ENCODE measurements around the gene TCF7L1. TPM values are rescaled to one million over a fixed set of nuclear protein-coding genes. Genes with fewer than 3 reads are reported as not detected.

TCF7L1 gene
- total and polyA plus RNA-seq, 9 of the 15 experiments (the other 6 are each of a cell fraction or from before 2014, with no cell fraction given), result 0.03 to 0.11 (median 0.07) TPM; not detected in 5

GRCh38 chr2:85327822-85328617 lies 194.8 kb downstream of the TCF7L1 start, which contains the start of gene TGOLN2 (continued):
- TF ChIP-seq ATF4 (CRISPR knock-in tag; IDR thresholded peaks at IDR 0.05) (no peak; the same call in 1 of the 2 replicates), ARID3A (IDR thresholded peaks at IDR 0.05; ENCODE audit: borderline replicate concordance, low read depth, low read length) (no peak), SLC30A9 (CRISPR knock-in tag; IDR thresholded peaks at IDR 0.05) (no peak), MAFK (IDR thresholded peaks at IDR 0.05; ENCODE audit: low read length) (no peak), RBM14 (IDR thresholded peaks at IDR 0.05; ENCODE audit: borderline replicate concordance, insufficient read depth, low read depth, low read length) (no peak), SRSF3 (IDR thresholded peaks at IDR 0.05; ENCODE audit: insufficient read depth, low read length) (no peak), PTBP1 (IDR thresholded peaks at IDR 0.05; ENCODE audit: low read depth, low read length) (no peak), CBX8 (IDR thresholded peaks at IDR 0.05; ENCODE audit: borderline replicate concordance, extremely low read depth, low read depth, low read length, poor library complexity, severe bottlenecking) (no peak), IRF2 (CRISPR knock-in tag; IDR thresholded peaks at IDR 0.05) (no peak), HIVEP1 (CRISPR knock-in tag; IDR thresholded peaks at IDR 0.05) (no peak), MEIS2 (IDR thresholded peaks at IDR 0.05; ENCODE audit: partially characterized antibody) (no peak), ATF3 (IDR thresholded peaks at IDR 0.05) (peak; percentile 70), ATF3 (CRISPR knock-in tag; conservative IDR thresholded peaks at IDR 0.05) (peak; percentile 13; the same call in 1 of the 2 replicates), ZNF121 (CRISPR knock-in tag; conservative IDR thresholded peaks at IDR 0.05) (no peak), CEBPZ (IDR thresholded peaks at IDR 0.05; ENCODE audit: borderline replicate concordance, low read depth, low read length) (no peak), ZNF584 (CRISPR knock-in tag; IDR thresholded peaks at IDR 0.05; ENCODE audit: low read depth) (no peak), ETV5 (CRISPR knock-in tag; IDR thresholded peaks at IDR 0.05; ENCODE audit: low read depth) (peak; percentile 87), LEF1 (IDR thresholded peaks at IDR 0.05) (0 out of 2 replicates have a peak, but pooled peaks have one; percentile 10)

All from K562 (cell line).